Parathyroid adenoma (tissue), 2 donors: ENCODE data around the gene CERT1.

ENCODE experiments used
- H2AFZ ChIP-seq: fragments of 300-600 bp; sonication (generic); one replicate; pipeline ENCODE4 v1.7.0; 2017; ENCODE audit warnings: antibody characterized with exemption, mild to moderate bottlenecking
- H3K27ac ChIP-seq: fragments of 300-600 bp; sonication (generic); one replicate; pipeline ENCODE4 v1.7.0; 2017
- H3K27me3 ChIP-seq: fragments of 300-600 bp; sonication (generic); one replicate; pipeline ENCODE4 v1.7.0; 2017; ENCODE audit warnings: low read length; ENCODE audit not compliant: control insufficient read depth, insufficient read depth
- H3K36me3 ChIP-seq: fragments of 300-600 bp; sonication (generic); one replicate; pipeline ENCODE4 v1.7.0; 2017; ENCODE audit warnings: low read length; ENCODE audit not compliant: control insufficient read depth, insufficient read depth
- H3K4me1 ChIP-seq: fragments of 300-600 bp; sonication (generic); one replicate; pipeline ENCODE4 v1.7.0; 2017; ENCODE audit warnings: control low read depth
- H3K4me2 ChIP-seq: fragments of 300-600 bp; sonication (generic); one replicate; pipeline ENCODE4 v1.7.0; 2017; ENCODE audit warnings: low read length
- H3K4me3 ChIP-seq: fragments of 300-600 bp; sonication (generic); one replicate; pipeline ENCODE4 v1.7.0; 2017; ENCODE audit warnings: low read depth, low read length
- H3K79me2 ChIP-seq: fragments of 300-600 bp; sonication (generic); one replicate; pipeline ENCODE4 v1.7.0; 2017; ENCODE audit warnings: control low read depth
- H3K9ac ChIP-seq: fragments of 300-600 bp; sonication (generic); one replicate; pipeline ENCODE4 v1.7.0; 2017; ENCODE audit warnings: mild to moderate bottlenecking
- H3K9me3 ChIP-seq: fragments of 300-600 bp; sonication (generic); one replicate; pipeline ENCODE4 v1.7.0; 2017; ENCODE audit warnings: low read length; ENCODE audit not compliant: control insufficient read depth
- CTCF ChIP-seq: fragments of 300-600 bp; sonication (generic); IDR thresholded peaks from one replicate; pipeline ENCODE4 v1.7.0; 2017; ENCODE audit warnings: antibody characterized with exemption, mild to moderate bottlenecking
- donor health status: primary hyperparathyroidism.

The CERT1 gene

GRCh38 chr5:75433814-75434506 is 77.5 kb downstream of the CERT1 start:
- H2AFZ ChIP-seq = no peak overlapping the region
- no peak for TF ChIP-seq CTCF

GRCh38 chr5:75414241-75414640 is 97.2 kb downstream of the CERT1 start:
- H3K79me2 ChIP-seq = no peaks in the 10 kb centered on the region
- no peak for TF ChIP-seq CTCF
- H3K4me3 ChIP-seq = no peak overlapping the region
- H3K36me3 ChIP-seq = no peaks in the 10 kb centered on the region
- no peak overlapping the region for H3K9ac ChIP-seq
- no peaks in the 10 kb centered on the region for H3K27me3 ChIP-seq
- no peak overlapping the region for H2AFZ ChIP-seq
- no peaks in the 10 kb centered on the region for H3K4me1 ChIP-seq
- no peak overlapping the region for H3K4me2 ChIP-seq
- H3K27ac ChIP-seq = no peak overlapping the region
- no peaks in the 10 kb centered on the region for H3K9me3 ChIP-seq

More at GRCh38 chr5:75433814-75434506, 77.5 kb downstream of the CERT1 start:
- peaks cover 4% of the 10 kb centered on the region for H3K79me2 ChIP-seq
- no peak overlapping the region for H3K4me2 ChIP-seq
- H3K9ac ChIP-seq = no peak overlapping the region
- H3K36me3 ChIP-seq = no peaks in the 10 kb centered on the region
- no peaks in the 10 kb centered on the region for H3K4me1 ChIP-seq
- H3K27ac ChIP-seq = no peak overlapping the region
- H3K9me3 ChIP-seq = no peaks in the 10 kb centered on the region
- H3K4me3 ChIP-seq = no peak overlapping the region
- no peaks in the 10 kb centered on the region for H3K27me3 ChIP-seq

- H3K4me1 ChIP-seq = no peaks in the 10 kb centered on the region
- no peak overlapping the region for H3K27ac ChIP-seq
- no peaks in the 10 kb centered on the region for H3K79me2 ChIP-seq
- no peak overlapping the region for H2AFZ ChIP-seq
- H3K4me3 ChIP-seq = no peak overlapping the region
- no peak overlapping the region for H3K9ac ChIP-seq
- no peak for TF ChIP-seq CTCF
- H3K36me3 ChIP-seq = no peaks in the 10 kb centered on the region
- H3K27me3 ChIP-seq = no peaks in the 10 kb centered on the region
- no peaks in the 10 kb centered on the region for H3K9me3 ChIP-seq
- H3K4me2 ChIP-seq = no peak overlapping the region
Measured at GRCh38 chr5:75412111-75412990, 99.1 kb downstream of the CERT1 start.

GRCh38 chr5:75405296-75405695 is 106.1 kb downstream of the CERT1 start:
- H3K36me3 ChIP-seq = no peaks in the 10 kb centered on the region

More at GRCh38 chr5:75405296-75405695, 106.1 kb downstream of the CERT1 start:
- no peak overlapping the region for H3K9ac ChIP-seq
- no peaks in the 10 kb centered on the region for H3K4me1 ChIP-seq
- H3K27ac ChIP-seq = no peak overlapping the region
- no peaks in the 10 kb centered on the region for H3K27me3 ChIP-seq
- H2AFZ ChIP-seq = no peak overlapping the region
- no peak overlapping the region for H3K4me2 ChIP-seq
- no peaks in the 10 kb centered on the region for H3K79me2 ChIP-seq
- H3K9me3 ChIP-seq = no peaks in the 10 kb centered on the region
- no peak for TF ChIP-seq CTCF
- H3K4me3 ChIP-seq = no peak overlapping the region
